Measurements from ENCODE around the gene ITPA.
"Not testable (repeated sequence)": the region's sequence is repeated elsewhere in the genome, so short reads cannot be mapped to it uniquely, and the experiment has no call there.

ITPA gene

DNA sequence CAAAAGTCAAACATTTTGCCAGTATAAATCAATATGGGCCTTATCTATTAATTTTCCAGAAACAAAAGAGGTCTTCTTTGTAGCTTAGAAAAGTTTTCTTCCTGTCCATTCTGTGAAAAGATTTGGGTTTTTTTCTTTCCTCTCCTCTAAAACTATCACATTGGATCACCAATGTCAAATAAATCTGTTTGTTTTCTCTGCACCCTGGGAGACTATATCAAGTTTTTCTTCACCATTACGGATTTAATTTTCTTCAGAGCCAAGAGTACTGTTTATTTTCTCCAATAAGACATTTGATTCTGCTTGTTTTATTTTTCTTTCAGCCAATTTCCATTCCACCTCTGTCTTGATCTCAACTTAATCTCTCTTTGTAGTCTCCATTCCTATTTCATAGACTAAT is 34.0 kb upstream of the ITPA start:
- H3K27ac ChIP-seq (ENCODE audit: low read depth, low read length): peak overlapping the region; percentile 48; the same call in 1 of the 2 replicates
- H3K27me3 ChIP-seq (ENCODE audit: insufficient read depth, low read length): peaks cover 9% of the 10 kb centered on the region; the same call in 1 of the 2 replicates
- H3K9me3 ChIP-seq (ENCODE audit: insufficient read depth, low read depth, low read length): no peaks in the 10 kb centered on the region
- 68% methylated on average over 1 of the region's 1 CpG for WGBS
- peak overlapping the region; percentile 88 for H3K4me3 ChIP-seq (ENCODE audit: low read length)
- peak overlapping the region; percentile 82; the same call in 1 of the 2 replicates for H3K9ac ChIP-seq (ENCODE audit: low read depth, low read length)
- H3K4me1 ChIP-seq (ENCODE audit: insufficient read depth, low read length): peaks cover 25% of the 10 kb centered on the region
- H3K36me3 ChIP-seq (ENCODE audit: insufficient read depth, low read length): no peaks in the 10 kb centered on the region

GRCh38 chr20:3177746-3178485 is 31.4 kb upstream of the ITPA start:
- H3K4me3 ChIP-seq (ENCODE audit: low read length): no peak overlapping the region
- H3K36me3 ChIP-seq (ENCODE audit: insufficient read depth, low read length): no peaks in the 10 kb centered on the region
- H3K4me1 ChIP-seq (ENCODE audit: insufficient read depth, low read length): peaks cover 12% of the 10 kb centered on the region
- no peak overlapping the region for H3K9ac ChIP-seq (ENCODE audit: low read depth, low read length)
- H3K27me3 ChIP-seq (ENCODE audit: insufficient read depth, low read length): no peaks in the 10 kb centered on the region
- H3K27ac ChIP-seq (ENCODE audit: low read depth, low read length): no peak overlapping the region
- 92% methylated on average over 7 of the region's 8 CpGs for WGBS
- no peaks in the 10 kb centered on the region for H3K9me3 ChIP-seq (ENCODE audit: insufficient read depth, low read depth, low read length)

DNA sequence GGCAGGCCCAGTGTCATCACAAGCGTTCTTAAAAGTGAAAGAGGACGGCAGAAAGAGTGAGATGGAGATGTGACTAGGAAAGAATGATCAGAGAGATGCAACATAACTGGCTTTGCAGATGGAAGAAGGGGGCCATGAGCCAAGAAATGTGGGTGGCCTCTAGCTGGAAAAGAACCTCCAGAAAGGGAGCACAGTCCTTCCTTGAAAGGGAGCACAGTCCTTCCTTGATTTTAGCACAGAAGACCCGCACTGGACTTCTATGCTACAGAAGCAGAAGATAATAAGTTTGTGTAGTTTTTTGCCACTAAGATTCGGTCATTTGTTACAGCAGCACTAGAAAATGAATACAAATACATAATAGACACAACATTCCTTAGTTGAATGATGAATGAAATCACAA is 29.0 kb upstream of the ITPA start:
- no peaks in the 10 kb centered on the region for H3K36me3 ChIP-seq (ENCODE audit: insufficient read depth, low read length)
- no peak overlapping the region for H3K27ac ChIP-seq (ENCODE audit: low read depth, low read length)
- no peaks in the 10 kb centered on the region for H3K27me3 ChIP-seq (ENCODE audit: insufficient read depth, low read length)
- 74% methylated on average over 3 of the region's 4 CpGs for WGBS
- H3K4me1 ChIP-seq (ENCODE audit: insufficient read depth, low read length): peaks cover 4% of the 10 kb centered on the region
- H3K9ac ChIP-seq (ENCODE audit: low read depth, low read length): no peak overlapping the region
- no peak overlapping the region for H3K4me3 ChIP-seq (ENCODE audit: low read length)
- H3K9me3 ChIP-seq (ENCODE audit: insufficient read depth, low read depth, low read length): no peaks in the 10 kb centered on the region

- no peaks in the 10 kb centered on the region for H3K9me3 ChIP-seq (ENCODE audit: insufficient read depth, low read depth, low read length)
- no peak overlapping the region for H3K9ac ChIP-seq (ENCODE audit: low read depth, low read length)
- no peaks in the 10 kb centered on the region for H3K4me1 ChIP-seq (ENCODE audit: insufficient read depth, low read length)
- no peak overlapping the region for H3K4me3 ChIP-seq (ENCODE audit: low read length)
- H3K36me3 ChIP-seq (ENCODE audit: insufficient read depth, low read length): no peaks in the 10 kb centered on the region
- H3K27me3 ChIP-seq (ENCODE audit: insufficient read depth, low read length): no peaks in the 10 kb centered on the region
- H3K27ac ChIP-seq (ENCODE audit: low read depth, low read length): no peak overlapping the region
- 92% methylated on average over 5 of the region's 5 CpGs for WGBS
Observed at GRCh38 chr20:3181270-3181669, 28.0 kb upstream of the ITPA start.

- not testable (repeated sequence) for H3K36me3 ChIP-seq (ENCODE audit: insufficient read depth, low read length); H3K27ac ChIP-seq (ENCODE audit: low read depth, low read length); H3K9me3 ChIP-seq (ENCODE audit: insufficient read depth, low read depth, low read length); H3K4me3 ChIP-seq (ENCODE audit: low read length); H3K27me3 ChIP-seq (ENCODE audit: insufficient read depth, low read length); H3K9ac ChIP-seq (ENCODE audit: low read depth, low read length); H3K4me1 ChIP-seq (ENCODE audit: insufficient read depth, low read length)
- 91% methylated on average over 5 of the region's 5 CpGs for WGBS
Observed at GRCh38 chr20:3182429-3182828, 26.9 kb upstream of the ITPA start.

GRCh38 chr20:3183896-3184612 is 25.2 kb upstream of the ITPA start:
- H3K27me3 ChIP-seq (ENCODE audit: insufficient read depth, low read length): no peaks in the 10 kb centered on the region
- H3K36me3 ChIP-seq (ENCODE audit: insufficient read depth, low read length): peaks cover under 1% of the 10 kb centered on the region; the same call in 1 of the 2 replicates
- no peaks in the 10 kb centered on the region for H3K9me3 ChIP-seq (ENCODE audit: insufficient read depth, low read depth, low read length)
- H3K27ac ChIP-seq (ENCODE audit: low read depth, low read length): no peak overlapping the region
- WGBS: 91% methylated on average over 2 of the region's 3 CpGs
- no peak overlapping the region for H3K9ac ChIP-seq (ENCODE audit: low read depth, low read length)
- H3K4me1 ChIP-seq (ENCODE audit: insufficient read depth, low read length): no peaks in the 10 kb centered on the region
- no peak overlapping the region for H3K4me3 ChIP-seq (ENCODE audit: low read length)

DNA sequence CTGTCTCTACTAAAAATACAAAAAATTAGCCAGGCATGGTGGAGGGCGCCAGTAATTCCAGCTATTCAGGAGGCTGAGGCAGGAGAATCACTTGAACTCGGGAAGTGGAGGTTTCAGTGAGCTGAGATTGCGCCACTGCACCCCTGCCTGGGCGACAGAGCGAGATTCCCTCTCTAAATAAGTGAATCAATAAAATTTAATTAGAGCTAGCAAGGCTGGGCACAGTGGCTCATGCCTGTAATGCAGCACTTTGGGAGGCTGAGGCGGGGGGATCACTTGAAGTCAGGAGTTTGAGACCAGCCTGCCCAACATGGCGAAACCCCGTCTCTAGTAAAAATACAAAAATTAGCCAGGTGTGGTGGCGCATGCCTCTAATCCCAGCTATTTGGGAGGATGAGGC is 21.4 kb upstream of the ITPA start:
- H3K4me3 ChIP-seq (ENCODE audit: low read length); H3K4me1 ChIP-seq (ENCODE audit: insufficient read depth, low read length); H3K27me3 ChIP-seq (ENCODE audit: insufficient read depth, low read length); H3K27ac ChIP-seq (ENCODE audit: low read depth, low read length); H3K9ac ChIP-seq (ENCODE audit: low read depth, low read length); H3K9me3 ChIP-seq (ENCODE audit: insufficient read depth, low read depth, low read length): not testable (repeated sequence)
- peaks cover 38% of the 10 kb centered on the region for H3K36me3 ChIP-seq (ENCODE audit: insufficient read depth, low read length)
- 91% methylated on average over 9 of the region's 9 CpGs for WGBS

GRCh38 chr20:3188823-3189413 is 20.4 kb upstream of the ITPA start:
- Histone ChIP-seq H3K27ac (ENCODE audit: low read depth, low read length) (no peak overlapping the region), H3K36me3 (ENCODE audit: insufficient read depth, low read length) (peaks cover 46% of the 10 kb centered on the region), H3K4me1 (ENCODE audit: insufficient read depth, low read length) (no peaks in the 10 kb centered on the region), H3K9me3 (ENCODE audit: insufficient read depth, low read depth, low read length) (no peaks in the 10 kb centered on the region), H3K9ac (ENCODE audit: low read depth, low read length) (no peak overlapping the region), H3K4me3 (ENCODE audit: low read length) (no peak overlapping the region), H3K27me3 (ENCODE audit: insufficient read depth, low read length) (no peaks in the 10 kb centered on the region)
- 89% methylated on average over 3 of the region's 3 CpGs for WGBS

GRCh38 chr20:3189561-3190131 is 19.7 kb upstream of the ITPA start:
- H3K4me3 ChIP-seq (ENCODE audit: low read length): no peak overlapping the region
- no peaks in the 10 kb centered on the region for H3K9me3 ChIP-seq (ENCODE audit: insufficient read depth, low read depth, low read length)
- H3K27ac ChIP-seq (ENCODE audit: low read depth, low read length): no peak overlapping the region
- WGBS: 89% methylated on average over 4 of the region's 4 CpGs
- H3K36me3 ChIP-seq (ENCODE audit: insufficient read depth, low read length): peaks cover 54% of the 10 kb centered on the region
- H3K9ac ChIP-seq (ENCODE audit: low read depth, low read length): no peak overlapping the region
- no peaks in the 10 kb centered on the region for H3K27me3 ChIP-seq (ENCODE audit: insufficient read depth, low read length)
- no peaks in the 10 kb centered on the region for H3K4me1 ChIP-seq (ENCODE audit: insufficient read depth, low read length)

DNA sequence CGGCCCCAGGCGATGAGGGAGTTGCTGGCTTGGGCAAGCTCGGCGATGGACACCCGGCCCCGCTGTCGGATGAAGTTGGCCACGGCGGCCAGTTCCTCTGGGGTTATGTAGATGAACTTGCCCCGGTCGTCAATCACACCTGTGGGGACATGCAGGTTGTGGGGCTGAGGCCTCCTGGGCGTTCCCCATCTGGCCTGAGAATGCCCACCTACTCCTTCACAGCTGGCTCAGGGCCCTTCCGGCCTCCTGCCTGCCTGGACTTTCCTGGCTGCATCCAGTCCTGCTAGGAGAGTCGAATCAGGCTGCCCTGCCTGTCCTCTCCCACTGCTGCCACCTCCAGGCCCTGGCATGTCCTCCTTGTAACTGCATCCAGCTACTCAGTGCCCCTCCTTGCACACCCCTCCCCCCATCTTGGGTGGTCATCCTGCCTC is 18.6 kb upstream of the ITPA start:
- Histone ChIP-seq H3K27ac (ENCODE audit: low read depth, low read length) (no peak overlapping the region), H3K4me3 (ENCODE audit: low read length) (no peak overlapping the region), H3K27me3 (ENCODE audit: insufficient read depth, low read length) (no peaks in the 10 kb centered on the region), H3K9ac (ENCODE audit: low read depth, low read length) (no peak overlapping the region), H3K4me1 (ENCODE audit: insufficient read depth, low read length) (no peaks in the 10 kb centered on the region), H3K36me3 (ENCODE audit: insufficient read depth, low read length) (peaks cover 64% of the 10 kb centered on the region), H3K9me3 (ENCODE audit: insufficient read depth, low read depth, low read length) (no peaks in the 10 kb centered on the region)
- WGBS: 92% methylated on average over 14 of the region's 14 CpGs
